Posterior cingulate gyrus (tissue), 11 donors: Measurements from ENCODE around the gene ZNF268.
"Not testable (repeated sequence)": the region's sequence is repeated elsewhere in the genome, so short reads cannot be mapped to it uniquely, and the experiment has no call there.

ENCODE experiments used
- DNase-seq, 10 donors: peaks; one replicate each; pipeline versions ENCODE4 v3.0.0 to v3.0.0-alpha.2; 2020 to 2021; ENCODE audit warnings: mixed read lengths in 3 of 10
- intact Hi-C: fragments of 100-400 bp; cut with DNase I; formaldehyde crosslinking; loops from one replicate; pipeline ENCODE4 v1.15.1; 2023

Gene ZNF268

GRCh38 chr12:133225527-133225926 is 44.2 kb downstream of the ZNF268 start:
- intact Hi-C loops = no loop called here
- DNase-seq = no peak

GRCh38 chr12:133226690-133227089 is 45.4 kb downstream of the ZNF268 start:
- intact Hi-C loops = no loop called here
- no peak for DNase-seq

GRCh38 chr12:133227281-133227852 is 46.1 kb downstream of the ZNF268 start:
- DNase-seq = no peak
- intact Hi-C loops = no loop called here

- intact Hi-C loops = no loop called here
- DNase-seq = no peak
These were observed 49.7 kb downstream of the ZNF268 start for GRCh38 chr12:133231001-133231400.

- intact Hi-C loops = no loop called here
- no peak for DNase-seq
These were observed 51.7 kb downstream of the ZNF268 start for GRCh38 chr12:133233006-133233405.

- intact Hi-C loops = no loop called here
- peak in 1 of 10 donors; percentile 71 for DNase-seq
These were observed 52.8 kb downstream of the ZNF268 start for GRCh38 chr12:133233993-133234564.

GRCh38 chr12:133234971-133235370 is 53.7 kb downstream of the ZNF268 start:
- DNase-seq = peak in 1 of 10 donors; percentile 80
- intact Hi-C loops = no loop called here

- DNase-seq = peak in 1 of 10 donors; percentile 51
- intact Hi-C loops = no loop called here
These were observed 54.3 kb downstream of the ZNF268 start, which contains the start of gene ANHX for GRCh38 chr12:133235401-133236112. ANHX (minus strand) TSS chr12:133235877; CDS start chr12:133234356, 1,521 bp downstream.

- intact Hi-C loops = no loop called here
These were observed 54.8 kb downstream of the ZNF268 start for GRCh38 chr12:133236144-133236543.

GRCh38 chr12:133236556-133236955 is 55.3 kb downstream of the ZNF268 start:
- intact Hi-C loops = no loop called here
- DNase-seq = peak in 1 of 10 donors; percentile 63

More at GRCh38 chr12:133236144-133236543, 54.8 kb downstream of the ZNF268 start:
- DNase-seq = peak in 1 of 10 donors; percentile 75

GRCh38 chr12:133251732-133252131 is 70.4 kb downstream of the ZNF268 start:
- intact Hi-C loops = no loop called here
- no peak for DNase-seq

- intact Hi-C loops = not testable (repeated sequence)
These were observed 74.5 kb downstream of the ZNF268 start for GRCh38 chr12:133255833-133256232.

GRCh38 chr12:133256321-133256720 is 75.0 kb downstream of the ZNF268 start:
- intact Hi-C loops = no loop called here
- DNase-seq = no peak

More at GRCh38 chr12:133255833-133256232, 74.5 kb downstream of the ZNF268 start:
- DNase-seq = not testable (repeated sequence)

GRCh38 chr12:133264173-133264572 is 82.9 kb downstream of the ZNF268 start:
- intact Hi-C loops = no loop called here

More at GRCh38 chr12:133264173-133264572, 82.9 kb downstream of the ZNF268 start:
- DNase-seq = peak in 1 of 10 donors; percentile 29
